ENCODE results near the gene MEF2D.

The MEF2D gene

GRCh38 chr1:156443286-156443685 is 57.3 kb downstream of the MEF2D start (continued):
- TF ChIP-seq REST (tag by site-specific recombination; IDR thresholded peaks at IDR 0.05) (no peak), ZBTB11 (tag by site-specific recombination; conservative IDR thresholded peaks at IDR 0.05; ENCODE audit: low read depth) (no peak), MZF1 (tag by site-specific recombination; IDR thresholded peaks at IDR 0.05; ENCODE audit: borderline replicate concordance) (no peak), ZNF544 (tag by site-specific recombination; IDR thresholded peaks at IDR 0.05) (no peak), ZNF843 (tag by site-specific recombination; IDR thresholded peaks at IDR 0.05) (no peak), TSHZ1 (tag by site-specific recombination; IDR thresholded peaks at IDR 0.05; ENCODE audit: borderline replicate concordance) (no peak), ZXDB (tag by site-specific recombination; IDR thresholded peaks at IDR 0.05) (no peak), ZNF24 (tag by site-specific recombination; IDR thresholded peaks at IDR 0.05) (no peak), ZNF202 (tag by site-specific recombination; IDR thresholded peaks at IDR 0.05; ENCODE audit: borderline replicate concordance) (no peak), ZSCAN4 (tag by site-specific recombination; IDR thresholded peaks at IDR 0.05) (no peak), ZNF626 (tag by site-specific recombination; IDR thresholded peaks at IDR 0.05) (no peak)

GRCh38 chr1:156440654-156441437 is 59.7 kb downstream of the MEF2D start:
- Histone ChIP-seq H3K4me1 (ENCODE audit: control insufficient read depth, insufficient read depth, low read length) (peaks cover 3% of the 10 kb centered on the region; the same call in 1 of the 2 replicates), H3K36me3 (ENCODE audit: control insufficient read depth in 2 of 2, insufficient read depth in 1 of 2, low read length in 2 of 2) (no peaks in the 10 kb centered on the region), H3K9me3 (ENCODE audit: control insufficient read depth, insufficient read depth, low read depth, low read length) (no peaks in the 10 kb centered on the region), H3K27ac (ENCODE audit: extremely low read depth, low read depth, low read length) (no peak overlapping the region), H3K4me3 (ENCODE audit: low read depth, low read length) (no peak overlapping the region)
- POLR2A ChIA-PET, result no interaction called here
- CTCF ChIA-PET, result interaction anchor here (0.5 to 5.4 kb wide), 7 partner anchors 13 to 178 kb away, joined by 3 to 110 read pairs (median 4); partner anchors contain the start of gene HAPLN2
- TF ChIP-seq ATF2 (tag by site-specific recombination; IDR thresholded peaks at IDR 0.05; ENCODE audit: low read depth) (no peak), ZNF404 (tag by site-specific recombination; IDR thresholded peaks at IDR 0.05) (no peak), ZNF132 (tag by site-specific recombination; IDR thresholded peaks at IDR 0.05; ENCODE audit: borderline replicate concordance) (no peak), ZNF654 (tag by site-specific recombination; IDR thresholded peaks at IDR 0.05; ENCODE audit: low read depth) (no peak), ZNF704 (tag by site-specific recombination; IDR thresholded peaks at IDR 0.05) (no peak), ZNF169 (tag by site-specific recombination; IDR thresholded peaks at IDR 0.05) (no peak), ZNF791 (tag by site-specific recombination; IDR thresholded peaks at IDR 0.05) (no peak), ZNF2 (tag by site-specific recombination; IDR thresholded peaks at IDR 0.05) (no peak)
